OCI-LY7 (cell line): Measurements from ENCODE around the gene ZDHHC14.

Experiments used
- CTCF ChIP-seq: fragments of 200-600 bp; sonication (generic); conservative IDR thresholded peaks from 2 replicates; pipeline ENCODE4 v1.5.1; 2014; ENCODE audit warnings: mild to moderate bottlenecking, antibody characterized with exemption, low read length, moderate library complexity, mixed read lengths
- EZH2phosphoT487 ChIP-seq: fragments of 200-600 bp; sonication (generic); IDR thresholded peaks from 2 replicates; pipeline ENCODE4 v1.6.1; 2018; ENCODE audit warnings: low read depth, borderline replicate concordance, mild to moderate bottlenecking, mixed run types, antibody characterized with exemption, low read length, moderate library complexity, mixed read lengths

DNA sequence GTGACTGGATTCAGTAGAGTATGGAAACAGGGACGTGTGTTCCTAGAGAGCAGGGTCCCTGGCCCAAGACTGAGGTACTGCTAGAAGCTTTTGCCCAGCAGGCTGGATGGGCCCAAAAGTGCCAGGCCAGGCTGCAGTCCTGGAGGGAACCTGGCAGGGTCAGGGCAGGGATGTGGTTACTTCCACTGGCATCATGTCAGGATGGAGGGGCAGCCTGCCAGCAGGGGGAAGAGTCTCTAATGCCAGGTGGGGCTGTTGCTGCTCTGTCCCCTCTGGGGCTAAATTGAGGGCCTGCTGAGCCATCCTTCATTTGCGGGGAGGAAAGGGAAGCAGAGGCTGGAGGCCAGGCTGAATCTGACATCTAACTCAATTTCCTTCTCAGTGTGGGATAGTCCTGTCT, 17.2 kb downstream of the ZDHHC14 start:
- no peak for TF ChIP-seq CTCF
- no peak for TF ChIP-seq EZH2phosphoT487
